Stimulated activated CD8-positive, alpha-beta memory T cell treated with anti-CD3 and anti-CD28 coated beads, Interleukin-12 subunit alpha, Interleukin-12 subunit beta, amount 100 ng/mL, for 24 hours (primary cell): ENCODE measurements around the gene TDRD6.
"Not testable (repeated sequence)": the region's sequence is repeated elsewhere in the genome, so short reads cannot be mapped to it uniquely, and the experiment has no call there.

Experiments
- DNase-seq: peaks from one replicate; pipeline ENCODE4 v3.0.0-alpha.2; 2020; ENCODE audit errors: extremely low read depth

TDRD6 gene

DNA sequence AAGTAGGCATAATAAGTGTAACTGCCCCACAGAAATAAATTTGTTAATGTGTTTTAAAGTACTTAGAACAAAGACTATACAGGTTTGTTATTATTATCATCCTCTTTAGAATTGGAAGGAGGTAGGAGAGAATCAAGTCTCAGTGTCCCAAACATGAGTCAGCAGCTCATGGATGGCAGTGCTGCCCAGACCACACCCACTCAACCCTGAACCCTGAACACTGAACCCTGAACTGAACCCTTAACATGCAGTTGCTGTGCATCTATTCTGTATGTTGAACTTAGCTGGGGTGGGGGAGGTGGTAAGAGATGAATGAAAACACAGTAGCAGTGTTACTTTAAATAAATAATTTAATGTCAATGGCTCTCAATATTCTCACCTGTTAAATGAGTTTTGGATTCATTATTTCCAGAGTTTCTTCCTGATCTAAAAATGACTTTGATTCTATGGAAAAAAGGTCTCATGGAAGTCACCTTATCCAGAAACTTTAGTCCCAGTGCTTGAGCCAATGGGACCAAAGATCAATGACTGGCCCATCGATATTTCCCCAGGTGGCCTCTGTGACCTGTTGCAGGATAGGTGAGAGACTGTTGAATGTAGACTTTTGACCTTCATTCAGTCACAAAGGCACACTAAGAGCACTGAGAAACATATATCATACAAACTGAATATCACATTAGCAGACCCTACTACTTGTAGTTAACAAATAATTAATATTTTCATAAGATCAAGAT, 55.9 kb downstream of the TDRD6 start:
- no peak for DNase-seq

DNA sequence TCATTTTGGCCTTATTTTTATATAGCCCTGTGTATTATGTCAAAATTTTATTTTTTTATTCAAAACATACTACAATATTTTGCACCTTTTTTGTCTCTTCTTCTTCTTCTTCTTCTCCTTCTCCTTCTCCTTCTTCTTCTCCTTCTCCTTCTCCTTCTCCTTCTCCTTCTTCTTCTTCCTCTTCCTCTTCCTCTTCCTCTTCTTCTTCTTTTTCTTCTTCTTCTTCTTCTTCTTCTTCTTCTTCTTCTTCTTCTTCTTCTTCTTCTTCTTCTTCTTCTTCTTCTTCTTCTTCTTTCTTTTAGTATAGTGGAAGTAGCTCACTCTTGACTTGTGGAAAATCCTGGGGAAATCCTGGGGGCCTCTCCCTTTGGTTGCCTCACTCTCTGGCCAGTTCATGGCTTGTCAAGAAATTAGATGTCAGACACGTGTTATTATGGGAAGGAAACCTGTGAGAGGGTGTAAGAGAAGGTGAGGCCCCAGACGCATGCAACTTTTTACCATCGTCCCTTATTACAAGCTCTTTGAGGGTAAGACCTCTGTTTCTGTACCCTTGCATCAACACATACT, 56.6 kb downstream of the TDRD6 start:
- not testable (repeated sequence) for DNase-seq

DNA sequence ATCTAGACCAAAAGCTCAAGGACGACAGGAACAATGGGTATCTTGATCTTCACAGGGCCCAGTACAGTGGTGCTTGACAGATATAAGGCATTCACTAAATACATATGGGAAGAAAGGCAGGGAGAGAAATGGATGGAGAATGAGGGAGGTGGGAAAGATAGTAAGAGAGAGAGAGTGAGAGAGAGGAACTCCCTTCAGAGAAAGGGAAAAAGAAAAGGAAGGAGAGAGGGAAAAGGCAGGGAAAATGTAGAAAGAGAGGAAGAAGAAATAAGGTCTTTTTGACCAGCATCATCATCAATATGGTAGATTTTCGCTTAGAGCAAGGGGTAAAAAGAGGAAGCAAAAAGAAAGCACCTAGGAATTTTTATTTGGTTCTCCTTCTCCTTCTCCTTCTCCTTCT, 58.3 kb downstream of the TDRD6 start:
- DNase-seq = no peak

DNA sequence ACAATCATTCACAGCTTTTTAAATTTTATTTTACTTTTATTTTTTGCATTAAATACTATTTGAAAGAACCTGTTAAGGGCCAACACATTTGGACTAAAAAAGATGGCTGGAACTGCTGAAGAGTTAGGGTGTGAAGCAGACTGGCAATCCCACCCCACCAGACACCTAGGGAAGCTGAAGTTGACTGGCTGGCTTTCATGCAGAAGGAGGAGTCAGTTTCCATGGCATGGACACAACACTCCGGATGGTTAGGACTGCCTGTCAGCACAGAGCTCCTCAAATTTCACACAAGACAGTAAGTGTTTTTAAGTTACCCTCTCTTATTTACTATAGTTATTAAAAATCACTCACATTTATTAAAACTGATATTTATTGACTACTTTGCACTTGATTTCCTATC, 59.0 kb downstream of the TDRD6 start, which contains the start of gene ANKRD66:
Gene ANKRD66, plus strand, starts transcription at position 238 of the 400 bp plus-strand sequence. CDS start 5,016 bp downstream, outside the sequence.
- DNase-seq = no peak

DNA sequence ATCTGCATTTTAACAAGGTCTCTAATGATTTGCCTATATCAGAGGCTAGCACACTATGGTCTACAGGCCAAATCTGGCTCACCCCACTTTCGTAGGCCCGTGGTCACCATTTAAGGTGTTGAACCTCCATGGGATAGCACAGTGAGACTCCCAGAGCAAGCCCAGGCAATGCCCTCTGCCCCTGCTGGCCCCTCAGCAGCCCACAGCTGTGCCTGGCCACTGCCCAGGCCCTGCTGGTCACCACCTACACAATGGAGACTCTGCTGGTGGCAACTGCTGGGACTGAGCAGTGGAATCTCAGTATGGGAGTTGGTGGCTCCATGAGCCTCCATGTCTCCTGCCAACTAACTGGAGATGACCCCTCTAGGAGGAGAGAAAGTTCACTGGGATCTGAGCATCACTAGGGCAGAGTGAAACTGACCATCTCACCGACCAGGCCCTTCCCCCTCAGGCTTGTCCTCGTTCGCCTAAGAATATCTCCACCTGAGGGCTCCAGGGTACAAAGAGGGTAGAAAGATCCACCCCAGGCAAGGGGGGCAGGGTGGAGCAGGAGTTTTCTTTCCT, 61.3 kb downstream of the TDRD6 start:
- no peak for DNase-seq

DNA sequence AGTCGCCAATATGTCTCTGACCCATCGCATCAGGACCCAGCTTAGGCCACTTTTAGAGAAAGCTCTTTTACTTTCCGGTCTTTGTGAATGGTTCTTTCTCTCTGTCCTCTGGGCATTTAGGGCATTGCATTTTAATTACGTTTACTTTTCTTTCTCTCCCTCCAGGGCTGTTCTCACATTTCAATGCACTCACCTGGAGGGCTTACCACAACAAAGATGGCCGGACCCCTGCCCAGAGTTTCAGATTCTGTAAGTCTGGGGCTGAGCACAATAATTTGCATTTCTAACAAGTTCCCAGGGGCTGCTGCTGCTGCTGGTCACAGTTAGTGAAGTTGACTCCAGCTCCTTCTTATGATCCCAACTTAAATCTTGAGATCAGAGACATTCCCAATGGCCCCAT, 62.0 kb downstream of the TDRD6 start:
- no peak for DNase-seq

DNA sequence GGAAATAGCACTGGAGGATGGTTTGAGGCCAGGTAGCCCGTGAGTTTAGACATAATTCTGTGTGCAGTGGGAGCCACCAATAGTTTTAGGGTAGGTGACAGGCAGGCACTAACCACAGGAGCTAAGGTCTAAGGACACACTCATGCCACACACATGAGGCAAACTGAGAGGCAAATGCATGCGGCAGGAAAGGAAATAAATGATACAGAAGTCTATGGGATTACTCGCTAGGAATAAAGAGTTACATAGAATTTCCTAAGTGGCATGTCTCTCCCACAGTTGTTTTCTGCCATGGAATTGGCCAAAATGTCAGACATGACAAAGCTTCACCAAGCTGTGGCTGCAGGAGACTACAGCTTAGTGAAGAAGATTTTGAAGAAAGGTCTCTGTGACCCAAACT, 64.0 kb downstream of the TDRD6 start:
- DNase-seq = no peak
